ENCODE data around the gene USP12. TPM values are rescaled to one million over a fixed set of nuclear protein-coding genes. Genes with fewer than 3 reads are reported as not detected.

Gene USP12
- total RNA-seq, 2 donors from 2014 or later = 22.6 to 40.5 TPM

DNA sequence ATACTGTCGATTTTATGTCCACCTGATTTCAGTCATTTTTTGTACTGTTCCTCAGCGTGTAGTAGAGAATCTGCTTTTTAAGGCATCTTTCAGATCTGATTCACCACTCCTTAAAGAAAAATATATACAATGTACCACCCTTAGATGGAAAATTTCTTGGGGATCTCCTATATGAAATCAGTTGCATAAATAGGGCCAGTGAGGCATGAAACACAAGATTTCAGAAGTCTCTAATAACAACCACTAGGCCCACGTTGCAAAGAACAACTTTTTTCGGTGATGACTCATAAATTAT, 1.4 kb downstream of the USP12 start:
- Histone ChIP-seq H3K4me3 (peak overlapping the region; percentile 78), H3K4me1 (ENCODE audit: control insufficient read depth in 1 of 2, low read depth in 2 of 2) (peaks cover 33 to 50% of the 10 kb centered on the region in 2 donors), H3K36me3 (no peaks in the 10 kb centered on the region), H3K27ac (peak overlapping the region; percentile 87 to 90), H3K27me3 (replicated peaks; ENCODE audit: insufficient read depth) (no peaks in the 10 kb centered on the region), H3K9me3 (no peaks in the 10 kb centered on the region)
- peak; percentile 49 for ATAC-seq (ENCODE audit: insufficient number of reproducible peaks, low FRiP score, low read depth)
- TF ChIP-seq, protein P1, sequence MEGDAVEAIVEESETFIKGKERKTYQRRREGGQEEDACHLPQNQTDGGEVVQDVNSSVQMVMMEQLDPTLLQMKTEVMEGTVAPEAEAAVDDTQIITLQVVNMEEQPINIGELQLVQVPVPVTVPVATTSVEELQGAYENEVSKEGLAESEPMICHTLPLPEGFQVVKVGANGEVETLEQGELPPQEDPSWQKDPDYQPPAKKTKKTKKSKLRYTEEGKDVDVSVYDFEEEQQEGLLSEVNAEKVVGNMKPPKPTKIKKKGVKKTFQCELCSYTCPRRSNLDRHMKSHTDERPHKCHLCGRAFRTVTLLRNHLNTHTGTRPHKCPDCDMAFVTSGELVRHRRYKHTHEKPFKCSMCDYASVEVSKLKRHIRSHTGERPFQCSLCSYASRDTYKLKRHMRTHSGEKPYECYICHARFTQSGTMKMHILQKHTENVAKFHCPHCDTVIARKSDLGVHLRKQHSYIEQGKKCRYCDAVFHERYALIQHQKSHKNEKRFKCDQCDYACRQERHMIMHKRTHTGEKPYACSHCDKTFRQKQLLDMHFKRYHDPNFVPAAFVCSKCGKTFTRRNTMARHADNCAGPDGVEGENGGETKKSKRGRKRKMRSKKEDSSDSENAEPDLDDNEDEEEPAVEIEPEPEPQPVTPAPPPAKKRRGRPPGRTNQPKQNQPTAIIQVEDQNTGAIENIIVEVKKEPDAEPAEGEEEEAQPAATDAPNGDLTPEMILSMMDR (IDR thresholded peaks at IDR 0.05) = no peak
- no peak for DNase-seq (ENCODE audit: low spot score)

DNA sequence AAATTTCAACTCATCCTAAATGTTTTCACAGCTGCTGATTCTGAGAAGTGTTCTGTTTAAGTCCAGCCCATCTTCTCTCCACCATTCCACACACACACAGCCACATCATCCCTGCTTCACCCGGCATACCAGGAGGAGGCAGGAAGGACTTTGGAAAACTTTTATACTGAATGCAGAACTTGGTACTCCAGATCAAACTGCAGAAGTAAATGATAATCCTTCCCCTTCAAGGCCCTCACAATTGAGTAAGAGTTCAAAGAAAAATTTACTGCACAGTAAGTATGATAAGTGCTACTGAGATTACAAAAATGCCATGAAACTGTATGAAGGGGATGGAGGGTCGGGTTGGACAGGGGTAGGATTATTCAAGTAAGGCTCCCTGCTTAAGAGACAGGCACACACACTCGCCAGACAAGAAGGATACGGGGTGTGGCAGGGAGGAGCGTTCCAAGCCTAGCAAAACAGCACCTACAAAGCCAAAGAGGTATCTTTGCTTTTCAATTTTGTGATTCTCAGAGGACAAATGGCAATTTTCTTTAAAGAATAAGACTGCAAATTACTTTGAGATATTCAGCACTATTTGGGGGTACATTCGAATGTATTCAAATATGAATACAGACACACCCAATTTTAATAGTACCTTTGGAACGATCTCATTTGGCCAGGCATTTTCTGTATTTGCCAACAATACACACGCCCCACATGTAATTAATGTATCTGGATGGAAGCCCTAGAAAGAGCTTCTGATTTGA, 2.5 kb downstream of the USP12 start:
- Histone ChIP-seq H3K9me3 (no peaks in the 10 kb centered on the region), H3K27me3 (replicated peaks; ENCODE audit: insufficient read depth) (no peaks in the 10 kb centered on the region), H3K36me3 (no peaks in the 10 kb centered on the region), H3K4me1 (ENCODE audit: control insufficient read depth in 1 of 2, low read depth in 2 of 2) (peaks cover 33 to 61% of the 10 kb centered on the region in 2 donors), H3K27ac (peak overlapping the region in 1 of 2 donors; percentile 87), H3K4me3 (peak overlapping the region; percentile 17)
- DNase-seq (ENCODE audit: low spot score) (no peak), ATAC-seq (ENCODE audit: insufficient number of reproducible peaks, low FRiP score, low read depth) (no peak)
- TF ChIP-seq, protein P1 (IDR thresholded peaks at IDR 0.05) = no peak

DNA sequence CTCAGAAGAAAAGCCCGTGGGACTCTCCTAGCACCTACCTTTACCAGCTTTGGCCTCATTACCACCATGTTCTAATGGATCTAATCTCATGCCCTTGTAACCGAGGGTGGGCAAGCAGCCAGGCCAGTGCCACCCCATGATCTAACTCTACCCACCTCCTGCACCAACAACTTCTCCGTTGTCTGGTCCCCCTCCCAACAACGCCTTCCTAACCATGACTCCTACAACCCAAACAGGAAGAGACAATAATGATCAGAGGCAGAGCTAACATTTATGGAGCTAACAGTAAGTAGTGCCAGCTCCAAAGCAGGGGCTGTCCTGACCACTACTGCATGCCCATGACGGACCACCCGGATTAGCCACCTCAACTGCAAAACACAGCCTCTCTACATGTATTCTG, 3.5 kb downstream of the USP12 start:
- peaks cover 36 to 71% of the 10 kb centered on the region in 2 donors for H3K4me1 ChIP-seq (ENCODE audit: control insufficient read depth in 1 of 2, low read depth in 2 of 2)
- H3K27ac ChIP-seq = peak overlapping the region; percentile 1 to 30
- TF ChIP-seq, protein P1 (IDR thresholded peaks at IDR 0.05) = no peak
- H3K4me3 ChIP-seq = no peak overlapping the region
- H3K9me3 ChIP-seq = no peaks in the 10 kb centered on the region
- ATAC-seq (ENCODE audit: insufficient number of reproducible peaks, low FRiP score, low read depth) = no peak
- no peaks in the 10 kb centered on the region for H3K27me3 ChIP-seq (replicated peaks; ENCODE audit: insufficient read depth)
- DNase-seq (ENCODE audit: low spot score) = no peak
- H3K36me3 ChIP-seq = no peaks in the 10 kb centered on the region

DNA sequence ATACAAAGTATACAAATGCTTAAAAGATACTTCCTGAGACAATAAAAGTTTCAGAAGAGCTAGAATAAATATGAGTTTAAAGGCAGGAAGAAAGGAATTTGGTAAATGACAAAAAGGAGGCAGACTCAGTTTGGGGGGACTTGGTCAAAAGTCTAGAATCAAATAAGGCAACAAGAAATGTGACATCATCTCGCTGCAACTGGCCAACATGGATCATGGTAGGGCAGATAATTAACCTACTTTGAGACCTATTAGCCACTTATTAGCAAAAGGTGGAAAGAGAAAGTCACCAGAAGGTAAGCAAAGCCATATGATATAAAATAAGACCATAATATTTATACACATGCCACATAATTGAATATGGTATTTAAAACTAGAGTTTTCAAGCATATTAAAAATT, 5.3 kb downstream of the USP12 start:
- no peaks in the 10 kb centered on the region for H3K9me3 ChIP-seq

DNA sequence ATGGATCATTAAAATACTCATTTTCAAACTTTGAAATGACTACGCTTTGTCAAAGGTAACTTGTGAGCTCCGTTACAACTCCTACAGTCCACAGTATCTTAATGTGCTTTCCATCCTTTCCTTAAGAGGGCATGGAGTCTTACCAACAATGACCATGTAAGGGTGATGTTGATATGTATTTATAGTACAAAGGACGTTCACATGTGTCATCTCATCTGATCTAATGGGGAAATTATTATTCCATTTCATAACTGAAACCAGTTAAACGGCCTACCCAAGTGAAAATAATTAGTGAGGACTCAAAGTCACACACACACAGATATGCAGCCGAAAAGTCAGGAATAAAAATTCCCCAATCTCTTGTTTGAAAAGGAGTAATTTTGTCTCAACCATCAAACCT, 9.6 kb downstream of the USP12 start:
- Histone ChIP-seq H3K4me1 (ENCODE audit: control insufficient read depth in 1 of 2, low read depth in 2 of 2) (peaks cover 23 to 66% of the 10 kb centered on the region in 2 donors), H3K27ac (no peak overlapping the region)
- no peak for ATAC-seq (ENCODE audit: insufficient number of reproducible peaks, low FRiP score, low read depth)

More for the DNA sequence above, 5.3 kb downstream of the USP12 start:
- DNase-seq (ENCODE audit: low spot score) (no peak), ATAC-seq (ENCODE audit: insufficient number of reproducible peaks, low FRiP score, low read depth) (no peak)
- Histone ChIP-seq H3K27ac (no peak overlapping the region), H3K4me3 (no peak overlapping the region), H3K27me3 (replicated peaks; ENCODE audit: insufficient read depth) (no peaks in the 10 kb centered on the region), H3K36me3 (no peaks in the 10 kb centered on the region), H3K4me1 (ENCODE audit: control insufficient read depth in 1 of 2, low read depth in 2 of 2) (peaks cover 48 to 78% of the 10 kb centered on the region in 2 donors)
- TF ChIP-seq, protein P1 (IDR thresholded peaks at IDR 0.05) = no peak

More for the DNA sequence above, 9.6 kb downstream of the USP12 start:
- H3K27me3 ChIP-seq (replicated peaks; ENCODE audit: insufficient read depth) = no peaks in the 10 kb centered on the region
- H3K36me3 ChIP-seq = no peaks in the 10 kb centered on the region
- TF ChIP-seq, protein P1 (IDR thresholded peaks at IDR 0.05) = no peak
- DNase-seq (ENCODE audit: low spot score) = no peak
- H3K4me3 ChIP-seq = no peak overlapping the region
- no peaks in the 10 kb centered on the region for H3K9me3 ChIP-seq
